OCI-LY7 (cell line): ENCODE results near the gene INPP5A. TPM values are rescaled to one million over a fixed set of nuclear protein-coding genes. Genes with fewer than 3 reads are reported as not detected.

ENCODE experiments used
- BruUV-seq: library from RNA; stranded (reverse); fragments of 400-500 nt; replicated peaks from 2 replicates; lab custom pipeline; 2021; lab: Mats Ljungman, UMichigan
- CTCF ChIA-PET: fragments of 300-600 bp; sonication (Branson Sonifier 250); formaldehyde crosslinking; loops from one replicate; lab custom pipeline; 2022; ENCODE audit warnings: antibody characterized with exemption; ENCODE audit not compliant: unreplicated experiment; lab: Charles Lee
- POLR2A ChIA-PET: fragments of 300-600 bp; sonication (Branson Sonifier 250); formaldehyde crosslinking; loops from one replicate; lab custom pipeline; 2022; ENCODE audit warnings: antibody characterized with exemption; lab: Charles Lee
- DNase-seq: peaks from one replicate; pipeline ENCODE4 v3.0.0-alpha.2; 2015; ENCODE audit warnings: low spot score
- H2AFZ ChIP-seq: fragments of 200-600 bp; sonication (generic), shearing (Covaris generic); 2 replicates; pipeline ENCODE4 v1.6.1; 2014; ENCODE audit warnings: mild to moderate bottlenecking, antibody characterized with exemption, low read length, moderate library complexity
- H3K27ac ChIP-seq: fragments of 200-600 bp; sonication (generic); 2 replicates; pipeline ENCODE4 v1.5.1; 2014; ENCODE audit warnings: mixed run types, low read depth, mild to moderate bottlenecking, moderate library complexity, low read length, inconsistent platforms; ENCODE audit not compliant: poor library complexity, severe bottlenecking
- H3K36me3 ChIP-seq: fragments of 200-600 bp; sonication (generic); 2 replicates; pipeline ENCODE4 v1.6.1; 2014; ENCODE audit warnings: mild to moderate bottlenecking, antibody characterized with exemption, low read length, moderate library complexity, mixed read lengths; ENCODE audit not compliant: insufficient read depth
- H3K4me1 ChIP-seq: fragments of 200-600 bp; sonication (generic); 2 replicates; pipeline ENCODE4 v1.5.1; 2014; ENCODE audit warnings: mild to moderate bottlenecking, low read length; ENCODE audit not compliant: insufficient read depth, poor library complexity, severe bottlenecking
- H3K4me2 ChIP-seq: fragments of 200-600 bp; sonication (generic); 2 replicates; pipeline ENCODE4 v1.6.1; 2014; ENCODE audit warnings: mild to moderate bottlenecking, low read length
- H3K4me3 ChIP-seq: fragments of 200-600 bp; sonication (generic); 2 replicates; pipeline ENCODE4 v1.5.1; 2014; ENCODE audit warnings: mild to moderate bottlenecking, low read depth, low read length; ENCODE audit not compliant: poor library complexity, severe bottlenecking
- H3K79me2 ChIP-seq: fragments of 200-600 bp; sonication (generic); 2 replicates; pipeline ENCODE4 v1.6.1; 2016; ENCODE audit warnings: low read depth, mild to moderate bottlenecking, low read length, moderate library complexity, mixed read lengths; ENCODE audit not compliant: insufficient read depth
- H3K9me2 ChIP-seq: fragments of 200-600 bp; sonication (generic); 2 replicates; pipeline ENCODE4 v1.6.1; 2016; ENCODE audit warnings: mild to moderate bottlenecking, low read length, mixed read lengths; ENCODE audit not compliant: insufficient read depth
- H3K9me3 ChIP-seq: fragments of 200-600 bp; sonication (generic); 2 replicates; pipeline ENCODE4 v1.6.1; 2014; ENCODE audit warnings: mild to moderate bottlenecking, mixed run types, low read length, mixed read lengths
- H4K20me1 ChIP-seq: fragments of 200-600 bp; sonication (generic); 2 replicates; pipeline ENCODE4 v1.6.1; 2014; ENCODE audit warnings: mild to moderate bottlenecking, antibody characterized with exemption, low read length, moderate library complexity, mixed read lengths; ENCODE audit not compliant: insufficient read depth
- EZH2phosphoT487 ChIP-seq: fragments of 200-600 bp; sonication (generic); IDR thresholded peaks from 2 replicates; pipeline ENCODE4 v1.6.1; 2018; ENCODE audit warnings: low read depth, borderline replicate concordance, mild to moderate bottlenecking, mixed run types, antibody characterized with exemption, low read length, moderate library complexity, mixed read lengths
- intact Hi-C: fragments of 100-400 bp; cut with micrococcal nuclease; formaldehyde crosslinking; loops from one replicate; pipeline ENCODE4 v1.10.0; 2022; ENCODE audit not compliant: unreplicated experiment
- total RNA-seq, 2 experiments: library from RNA; depleted of rRNA in 1 of 2; stranded (reverse); fragments of >200 nt in 1 of 2; shearing (Covaris generic) in 1 of 2; gene quantifications; 2 replicates each; pipeline ENCODE4 v1.2.3, GENCODE V29; 2014 to 2022
- TF ChIP-seq, protein P1 (sequence below): fragments of 200-600 bp; sonication (generic); conservative IDR thresholded peaks from 2 replicates; pipeline ENCODE4 v1.5.1; 2014; ENCODE audit warnings: mild to moderate bottlenecking, antibody characterized with exemption, low read length, moderate library complexity, mixed read lengths

The INPP5A gene
- total RNA-seq, 2 experiments from 2014 or later, result 14.5 to 18.4 TPM

- Histone ChIP-seq H2AFZ (no peak overlapping the region), H3K36me3 (no peaks in the 10 kb centered on the region), H3K79me2 (no peaks in the 10 kb centered on the region), H3K27ac (no peak overlapping the region), H3K4me3 (no peak overlapping the region), H3K4me1 (no peaks in the 10 kb centered on the region), H4K20me1 (no peaks in the 10 kb centered on the region), H3K9me2 (no peaks in the 10 kb centered on the region), H3K4me2 (no peak overlapping the region), H3K9me3 (no peaks in the 10 kb centered on the region)
- CTCF ChIA-PET, result no interaction called here
- intact Hi-C loops, result no loop called here
- DNase-seq, result no peak
- POLR2A ChIA-PET, result no interaction called here
- TF ChIP-seq, protein P1, sequence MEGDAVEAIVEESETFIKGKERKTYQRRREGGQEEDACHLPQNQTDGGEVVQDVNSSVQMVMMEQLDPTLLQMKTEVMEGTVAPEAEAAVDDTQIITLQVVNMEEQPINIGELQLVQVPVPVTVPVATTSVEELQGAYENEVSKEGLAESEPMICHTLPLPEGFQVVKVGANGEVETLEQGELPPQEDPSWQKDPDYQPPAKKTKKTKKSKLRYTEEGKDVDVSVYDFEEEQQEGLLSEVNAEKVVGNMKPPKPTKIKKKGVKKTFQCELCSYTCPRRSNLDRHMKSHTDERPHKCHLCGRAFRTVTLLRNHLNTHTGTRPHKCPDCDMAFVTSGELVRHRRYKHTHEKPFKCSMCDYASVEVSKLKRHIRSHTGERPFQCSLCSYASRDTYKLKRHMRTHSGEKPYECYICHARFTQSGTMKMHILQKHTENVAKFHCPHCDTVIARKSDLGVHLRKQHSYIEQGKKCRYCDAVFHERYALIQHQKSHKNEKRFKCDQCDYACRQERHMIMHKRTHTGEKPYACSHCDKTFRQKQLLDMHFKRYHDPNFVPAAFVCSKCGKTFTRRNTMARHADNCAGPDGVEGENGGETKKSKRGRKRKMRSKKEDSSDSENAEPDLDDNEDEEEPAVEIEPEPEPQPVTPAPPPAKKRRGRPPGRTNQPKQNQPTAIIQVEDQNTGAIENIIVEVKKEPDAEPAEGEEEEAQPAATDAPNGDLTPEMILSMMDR, result no peak
- TF ChIP-seq EZH2phosphoT487, result no peak
- BruUV-seq, result no TSS peak
Measured at GRCh38 chr10:132674311-132674710, 136.7 kb downstream of the INPP5A start.

DNA sequence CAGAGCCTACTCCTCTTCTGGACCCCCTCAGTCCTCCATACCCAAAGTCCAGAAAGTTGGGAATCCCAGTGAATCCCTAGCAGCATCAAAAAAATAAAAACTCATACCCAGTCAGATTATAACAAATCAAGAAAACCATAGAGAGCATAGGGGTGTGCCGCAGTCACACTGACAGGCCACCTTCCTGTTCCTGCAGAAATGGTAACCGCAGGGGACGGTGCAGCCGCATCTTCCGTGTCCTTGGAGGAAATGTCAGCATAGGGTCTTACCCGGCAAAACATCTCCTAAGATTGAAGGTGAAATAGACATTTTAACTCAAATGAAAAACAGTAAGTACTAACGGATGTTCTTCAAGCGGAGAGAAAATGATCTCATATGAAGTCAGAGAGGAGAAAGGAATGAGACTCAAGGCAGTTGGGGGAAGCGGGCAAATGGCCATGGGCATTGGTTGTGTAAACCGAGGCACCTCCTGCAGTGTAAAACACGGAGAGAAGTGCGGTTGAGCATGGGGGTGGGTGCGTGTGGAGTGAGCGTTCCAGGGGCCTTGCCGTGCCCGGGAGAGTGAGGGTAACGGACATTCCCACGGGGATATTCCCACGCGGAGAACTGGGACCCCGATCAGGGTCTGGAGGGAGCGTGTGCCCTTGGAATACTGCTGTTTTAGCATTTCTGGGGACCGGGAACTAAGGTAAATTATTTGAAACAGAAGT lies 137.6 kb downstream of the INPP5A start:
- no peak for DNase-seq
- Histone ChIP-seq H2AFZ (no peak overlapping the region), H3K4me2 (no peak overlapping the region), H3K9me3 (no peaks in the 10 kb centered on the region), H3K9me2 (no peaks in the 10 kb centered on the region), H3K79me2 (no peaks in the 10 kb centered on the region), H3K4me1 (no peaks in the 10 kb centered on the region), H4K20me1 (no peaks in the 10 kb centered on the region), H3K4me3 (no peak overlapping the region), H3K27ac (no peak overlapping the region), H3K36me3 (no peaks in the 10 kb centered on the region)
- ChIA-PET CTCF (no interaction called here), POLR2A (no interaction called here)
- BruUV-seq, result no TSS peak
- intact Hi-C loops, result no loop called here
- TF ChIP-seq, protein P1, result no peak

DNA sequence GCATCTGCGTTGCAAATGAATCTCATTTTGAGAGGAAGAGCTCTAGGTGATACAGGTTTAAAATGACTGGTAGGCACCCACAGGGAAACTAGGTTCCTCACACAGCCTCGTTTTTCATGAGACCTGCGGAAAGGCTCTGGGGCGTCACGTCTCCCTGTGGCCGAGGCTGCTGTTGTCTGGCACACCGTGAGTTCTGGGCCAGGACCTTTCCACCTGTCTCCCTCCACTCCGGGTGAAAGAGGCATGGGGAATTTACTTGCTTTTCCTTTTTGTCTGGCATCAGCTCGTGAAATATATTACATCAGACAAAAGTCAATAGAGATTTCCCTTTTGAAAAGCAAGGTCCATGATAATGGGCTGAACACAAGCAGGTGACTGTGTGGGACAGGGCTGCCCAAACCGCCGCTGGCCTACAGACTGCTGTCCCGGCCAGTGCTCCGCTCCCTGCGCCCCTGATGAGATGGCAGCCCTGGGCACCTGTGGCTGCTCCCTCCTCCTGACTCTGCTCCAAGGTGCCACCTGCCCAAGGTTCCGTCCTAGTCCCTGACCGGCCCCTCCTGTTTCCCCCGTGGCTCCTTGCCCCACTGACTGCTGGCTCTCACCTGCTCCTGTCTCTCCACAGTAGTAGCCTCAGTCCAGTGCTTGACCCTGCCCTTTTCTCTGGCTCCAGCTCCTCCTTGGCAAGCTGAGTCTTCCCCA lies 138.8 kb downstream of the INPP5A start:
- Histone ChIP-seq H3K27ac (no peak overlapping the region), H3K4me1 (no peaks in the 10 kb centered on the region), H4K20me1 (no peaks in the 10 kb centered on the region), H3K9me3 (no peaks in the 10 kb centered on the region), H3K4me2 (no peak overlapping the region), H3K4me3 (no peak overlapping the region), H3K9me2 (no peaks in the 10 kb centered on the region), H3K79me2 (no peaks in the 10 kb centered on the region), H2AFZ (no peak overlapping the region), H3K36me3 (no peaks in the 10 kb centered on the region)
- no TSS peak for BruUV-seq
- CTCF ChIA-PET, result no interaction called here
- intact Hi-C loops, result no loop called here
- no peak for DNase-seq
- TF ChIP-seq, protein P1, result no peak
- TF ChIP-seq EZH2phosphoT487, result no peak
- POLR2A ChIA-PET, result interaction anchor here (0.6 kb wide), 1 partner anchor 391 kb away, joined by 4 read pairs; no protein-coding TSS in a partner anchor
